GM19468 (cell line): ENCODE measurements around the gene HMG20B.
"Not testable (repeated sequence)": the region's sequence is repeated elsewhere in the genome, so short reads cannot be mapped to it uniquely, and the experiment has no call there.

Experiments used
- ATAC-seq: cut with Tn5 transposase; IDR thresholded peaks from one replicate; pipeline ENCODE4 v1.9.1; 2021; ENCODE audit warnings: mild to moderate bottlenecking, moderate library complexity, moderate number of reproducible peaks; ENCODE audit not compliant: unreplicated experiment; ENCODE audit errors: extremely low read depth

The HMG20B gene

GRCh38 chr19:3554254-3555083 is 18.3 kb upstream of the HMG20B start:
- no peak for ATAC-seq

- ATAC-seq: no peak
Observed at GRCh38 chr19:3555653-3556422, 16.9 kb upstream of the HMG20B start.

- ATAC-seq: no peak
Observed at GRCh38 chr19:3556423-3556977, 16.2 kb upstream of the HMG20B start.

GRCh38 chr19:3556978-3557460 is 15.7 kb upstream of the HMG20B start:
- no peak for ATAC-seq

- ATAC-seq: peak; percentile 52
Observed at GRCh38 chr19:3557461-3558248, 15.1 kb upstream of the HMG20B start, which contains the start of gene MFSD12. TSS of gene MFSD12 (minus strand) at chr19:3557586. CDS start at chr19:3557403, 183 bp downstream.

GRCh38 chr19:3563709-3564524 is 8.8 kb upstream of the HMG20B start:
- ATAC-seq: no peak

GRCh38 chr19:3565139-3565538 is 7.6 kb upstream of the HMG20B start:
- no peak for ATAC-seq

- ATAC-seq: not testable (repeated sequence)
Observed at GRCh38 chr19:3570042-3570441, 2.7 kb upstream of the HMG20B start.

GRCh38 chr19:3570606-3571011 is 2.1 kb upstream of the HMG20B start:
- ATAC-seq: no peak

- peak; percentile 94 for ATAC-seq
Observed at GRCh38 chr19:3572132-3572854, 451 bp upstream of the HMG20B start.

GRCh38 chr19:3573162-3573857 is 566 bp downstream of the HMG20B start:
- ATAC-seq: no peak

- no peak for ATAC-seq
Observed at GRCh38 chr19:3573858-3574637, 1.3 kb downstream of the HMG20B start.

GRCh38 chr19:3575260-3575741 is 2.6 kb downstream of the HMG20B start:
- no peak for ATAC-seq

GRCh38 chr19:3575949-3576673 is 3.4 kb downstream of the HMG20B start:
- ATAC-seq: no peak

GRCh38 chr19:3576696-3577443 is 4.1 kb downstream of the HMG20B start:
- no peak for ATAC-seq
